ENCODE results near the gene ABLIM3.

GRCh38 chr5:149212198-149212951, 71.1 kb downstream of the ABLIM3 start:
- TF ChIP-seq, protein P1, sequence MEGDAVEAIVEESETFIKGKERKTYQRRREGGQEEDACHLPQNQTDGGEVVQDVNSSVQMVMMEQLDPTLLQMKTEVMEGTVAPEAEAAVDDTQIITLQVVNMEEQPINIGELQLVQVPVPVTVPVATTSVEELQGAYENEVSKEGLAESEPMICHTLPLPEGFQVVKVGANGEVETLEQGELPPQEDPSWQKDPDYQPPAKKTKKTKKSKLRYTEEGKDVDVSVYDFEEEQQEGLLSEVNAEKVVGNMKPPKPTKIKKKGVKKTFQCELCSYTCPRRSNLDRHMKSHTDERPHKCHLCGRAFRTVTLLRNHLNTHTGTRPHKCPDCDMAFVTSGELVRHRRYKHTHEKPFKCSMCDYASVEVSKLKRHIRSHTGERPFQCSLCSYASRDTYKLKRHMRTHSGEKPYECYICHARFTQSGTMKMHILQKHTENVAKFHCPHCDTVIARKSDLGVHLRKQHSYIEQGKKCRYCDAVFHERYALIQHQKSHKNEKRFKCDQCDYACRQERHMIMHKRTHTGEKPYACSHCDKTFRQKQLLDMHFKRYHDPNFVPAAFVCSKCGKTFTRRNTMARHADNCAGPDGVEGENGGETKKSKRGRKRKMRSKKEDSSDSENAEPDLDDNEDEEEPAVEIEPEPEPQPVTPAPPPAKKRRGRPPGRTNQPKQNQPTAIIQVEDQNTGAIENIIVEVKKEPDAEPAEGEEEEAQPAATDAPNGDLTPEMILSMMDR (IDR thresholded peaks at IDR 0.05) = no peak
- no peak for TF ChIP-seq POLR2A (IDR thresholded peaks at IDR 0.05)
